Activated CD4-positive, alpha-beta T cell treated with anti-CD3 and anti-CD28 coated beads, Interleukin-2, amount 50 U/mL, for 1 hour (primary cell): Measurements from ENCODE around the gene ROBO1.

Experiments used
- DNase-seq: peaks from one replicate; pipeline ENCODE4 v3.0.0-alpha.2; 2020

Gene ROBO1

DNA sequence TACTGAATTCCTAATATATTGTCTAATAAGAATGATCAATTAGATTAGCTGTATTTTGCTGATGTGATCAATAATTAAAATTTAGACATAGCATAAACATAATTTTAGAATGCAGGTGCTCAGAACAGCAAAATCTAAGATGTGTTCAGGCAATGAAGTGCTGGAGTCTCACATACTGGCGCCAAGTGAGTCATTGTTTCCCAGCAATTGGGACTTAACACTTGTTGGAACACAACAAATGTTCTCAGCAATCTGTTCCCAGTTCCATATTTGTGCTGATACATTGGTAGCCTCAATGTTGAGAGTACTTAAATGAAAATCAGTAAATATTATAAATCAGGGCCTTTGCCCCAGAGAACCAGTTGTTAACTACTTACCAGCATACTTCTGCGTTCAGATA, 619.0 kb downstream of the ROBO1 start:
- no peak for DNase-seq

DNA sequence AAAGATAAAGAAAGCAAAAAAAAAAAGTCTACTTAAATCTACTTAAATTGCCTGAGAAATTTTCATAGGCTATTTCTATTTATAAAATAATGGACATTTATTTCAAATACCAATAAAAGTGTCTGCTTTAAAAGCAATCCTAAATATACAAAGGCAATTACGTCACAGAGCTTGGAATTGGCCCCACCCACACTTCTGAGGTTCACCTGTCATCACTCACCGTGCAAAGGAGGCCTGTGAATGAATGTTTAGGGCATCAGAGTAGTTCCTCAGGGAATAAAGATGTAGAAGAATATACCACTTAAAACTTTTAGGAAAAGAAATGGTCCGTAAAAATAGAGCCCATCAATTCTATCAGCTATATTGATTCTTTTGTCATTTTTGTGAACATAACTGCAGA, 621.8 kb downstream of the ROBO1 start:
- no peak for DNase-seq

DNA sequence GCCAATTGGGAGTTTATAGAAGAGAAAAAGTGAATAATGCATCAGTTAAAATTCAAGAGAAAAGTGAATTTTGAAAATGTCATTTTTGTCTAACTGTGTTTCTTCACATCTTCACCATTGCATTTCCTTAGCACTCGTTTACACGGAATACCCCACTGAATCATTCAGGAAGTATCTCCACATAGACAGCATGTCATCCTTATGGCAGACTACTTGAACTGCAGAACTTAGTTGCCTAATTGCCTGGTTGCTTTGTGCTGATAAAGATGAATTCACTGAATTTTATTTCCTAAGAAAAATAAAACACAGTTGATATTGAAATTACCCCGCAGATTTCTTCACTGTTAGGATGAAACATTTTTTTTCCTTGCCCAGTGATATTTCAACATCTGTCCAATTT, 627.1 kb downstream of the ROBO1 start:
- DNase-seq: no peak

DNA sequence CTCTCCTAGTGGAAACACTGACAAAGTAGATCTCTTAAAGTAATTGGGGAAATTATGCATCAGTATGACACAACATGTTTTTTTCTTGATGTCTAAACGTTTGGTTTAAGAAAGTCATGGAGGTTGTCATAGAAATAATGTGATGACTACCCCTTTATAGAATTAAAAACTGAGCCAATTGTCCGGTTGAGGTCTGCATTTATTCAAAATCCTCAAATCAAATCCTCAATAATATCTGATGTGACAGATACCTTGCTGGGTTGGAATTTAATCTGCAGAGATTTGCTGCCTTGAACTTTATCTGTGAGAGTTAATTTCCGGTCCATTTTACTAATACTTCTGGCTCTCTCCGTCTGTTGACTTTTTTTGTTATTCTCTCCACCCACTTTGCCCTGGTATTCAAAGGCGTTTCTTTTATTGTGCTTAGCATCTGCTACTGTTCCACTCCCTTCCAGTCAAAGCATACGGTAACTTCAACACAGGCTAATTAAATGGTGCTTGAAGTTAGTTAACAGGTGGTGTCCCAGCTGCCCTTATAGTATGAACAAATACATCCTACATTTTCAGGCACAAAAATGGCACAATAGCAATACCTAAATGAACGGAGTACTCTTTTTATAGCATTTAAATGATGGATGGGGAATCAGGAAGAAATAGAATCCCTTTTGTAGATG, 628.3 kb downstream of the ROBO1 start:
- DNase-seq: no peak

DNA sequence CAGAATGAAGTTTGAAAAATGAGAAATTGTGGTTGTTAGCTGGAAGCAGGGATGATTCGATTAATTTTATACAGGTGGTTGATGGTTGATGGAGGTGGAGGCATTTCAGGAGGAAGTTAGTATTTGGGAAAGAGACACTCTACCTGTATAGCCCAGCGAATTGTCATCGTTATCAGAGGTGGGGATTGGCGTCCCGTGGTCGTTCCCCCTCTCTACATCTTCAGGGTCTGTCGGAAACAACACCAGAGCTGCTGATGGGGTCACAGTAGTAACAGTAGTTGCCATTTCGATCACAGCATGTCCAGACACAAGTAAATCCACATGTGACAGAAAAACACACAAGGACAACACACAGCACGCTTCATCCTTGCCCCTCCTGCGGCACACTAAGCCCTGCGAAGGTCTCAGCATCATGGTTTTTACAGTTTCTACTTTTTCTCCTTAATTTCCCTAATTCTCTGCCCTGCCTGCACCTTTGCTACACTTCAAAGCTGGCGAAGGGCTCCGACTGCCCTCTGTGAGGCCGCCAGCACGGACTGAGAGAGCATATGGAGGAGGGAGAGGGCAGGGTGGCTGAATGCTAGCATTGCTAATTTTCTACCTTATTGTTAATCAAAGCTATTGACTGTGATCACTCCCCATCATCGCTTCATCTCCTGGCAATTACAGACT, 642.3 kb downstream of the ROBO1 start:
- DNase-seq: no peak

DNA sequence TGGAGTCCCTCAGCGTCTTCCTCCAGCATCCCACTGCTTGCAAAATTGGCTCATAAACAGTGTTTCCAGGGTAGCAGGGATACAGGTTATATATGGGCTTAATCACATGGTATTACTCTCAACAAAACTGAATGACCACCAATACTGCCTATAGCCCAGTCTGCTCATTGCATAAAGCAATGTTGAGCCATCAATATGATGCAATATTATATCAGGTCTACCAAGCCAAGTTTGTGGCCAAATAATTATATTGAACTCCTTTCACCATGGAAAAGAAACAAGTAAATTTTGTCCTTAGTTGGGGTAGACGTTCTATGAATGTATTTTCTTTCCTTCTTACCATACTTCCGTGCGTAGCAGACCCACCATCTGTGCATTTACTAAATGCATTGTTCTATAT, 652.3 kb downstream of the ROBO1 start:
- no peak for DNase-seq

DNA sequence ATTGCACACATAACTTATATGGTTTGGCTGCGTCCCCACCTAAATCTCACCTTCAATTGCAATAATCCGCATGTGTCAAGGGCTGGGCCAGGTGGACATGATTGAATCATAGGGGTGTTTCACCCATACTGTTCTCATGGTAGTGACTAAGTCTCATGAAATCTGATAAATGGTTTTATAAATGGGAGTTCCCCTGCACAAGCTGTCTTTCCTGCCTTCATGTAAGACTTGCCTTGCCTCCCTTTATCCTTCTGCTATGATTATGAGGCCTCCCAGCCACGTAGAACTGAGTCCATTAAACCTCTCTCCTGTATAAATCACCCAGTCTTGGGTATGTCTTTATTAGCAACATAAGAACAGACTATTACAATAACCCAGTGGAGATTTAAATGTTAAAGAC, 653.9 kb downstream of the ROBO1 start:
- no peak for DNase-seq

DNA sequence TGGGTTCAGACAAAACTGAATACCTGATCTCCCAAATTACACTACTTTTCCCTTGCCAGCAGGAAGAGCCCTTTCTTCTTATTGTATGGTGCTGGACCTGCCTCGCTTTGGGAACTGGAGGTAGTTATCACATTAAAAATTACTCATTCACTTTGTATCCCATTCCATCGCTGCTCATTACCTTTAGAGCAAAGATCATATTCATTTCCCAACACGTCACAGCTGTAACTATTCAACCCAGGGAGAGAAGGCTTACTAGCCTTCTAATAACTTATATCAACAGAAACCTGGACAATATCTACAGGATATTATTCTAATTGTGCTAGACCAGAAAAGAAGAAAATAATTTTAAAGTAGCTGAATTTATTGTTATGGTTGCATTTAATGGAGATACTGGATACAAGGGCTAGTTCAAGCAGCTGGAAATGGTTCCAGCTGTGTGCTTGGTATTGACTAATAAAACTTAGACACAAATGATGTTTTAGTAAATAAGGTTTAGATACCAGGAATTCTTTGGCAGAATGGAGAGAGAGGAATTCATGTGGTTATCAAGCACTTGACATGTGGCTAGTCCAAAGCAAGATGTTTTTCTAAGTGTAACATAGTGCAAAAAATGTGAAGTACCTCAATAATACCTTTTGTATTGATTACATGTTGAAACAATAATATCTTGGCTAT, 656.3 kb downstream of the ROBO1 start:
- DNase-seq: no peak

DNA sequence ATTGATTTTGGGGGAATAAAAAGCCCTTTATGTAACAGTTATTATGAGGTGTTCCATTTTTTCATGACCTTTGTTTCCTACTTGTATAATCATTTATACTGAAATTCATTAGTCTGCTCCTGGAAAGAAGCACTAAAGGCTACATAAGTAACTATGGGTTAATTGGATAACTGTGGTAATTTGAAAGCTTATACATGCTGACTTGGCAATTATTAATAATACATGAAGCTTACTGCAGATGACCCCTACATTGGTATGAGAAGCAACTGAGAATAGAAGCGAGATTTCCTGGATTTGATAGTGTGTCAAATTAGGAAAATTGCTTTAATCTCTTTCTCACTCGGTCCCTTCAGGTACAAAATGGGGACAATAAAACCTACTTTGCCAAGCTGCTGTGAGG, 658.0 kb downstream of the ROBO1 start:
- DNase-seq: no peak

DNA sequence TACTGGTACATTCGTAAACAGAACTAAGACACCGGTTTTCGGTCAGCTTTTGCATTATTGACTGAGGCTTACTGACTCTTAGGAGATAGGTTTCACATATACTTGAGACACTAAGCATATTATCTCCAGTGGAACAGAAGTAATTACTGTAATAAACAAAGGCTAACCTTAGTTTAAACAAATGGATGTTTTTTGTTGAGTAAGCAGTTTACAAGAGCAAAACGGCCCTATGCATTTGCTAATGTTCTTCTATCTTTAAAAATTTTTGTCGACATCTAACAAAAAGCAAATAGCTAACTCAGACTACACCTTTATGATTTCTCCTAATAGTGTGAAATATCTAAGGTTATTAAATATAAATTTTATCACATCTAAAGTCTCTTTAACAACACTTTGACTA, 664.5 kb downstream of the ROBO1 start:
- no peak for DNase-seq

DNA sequence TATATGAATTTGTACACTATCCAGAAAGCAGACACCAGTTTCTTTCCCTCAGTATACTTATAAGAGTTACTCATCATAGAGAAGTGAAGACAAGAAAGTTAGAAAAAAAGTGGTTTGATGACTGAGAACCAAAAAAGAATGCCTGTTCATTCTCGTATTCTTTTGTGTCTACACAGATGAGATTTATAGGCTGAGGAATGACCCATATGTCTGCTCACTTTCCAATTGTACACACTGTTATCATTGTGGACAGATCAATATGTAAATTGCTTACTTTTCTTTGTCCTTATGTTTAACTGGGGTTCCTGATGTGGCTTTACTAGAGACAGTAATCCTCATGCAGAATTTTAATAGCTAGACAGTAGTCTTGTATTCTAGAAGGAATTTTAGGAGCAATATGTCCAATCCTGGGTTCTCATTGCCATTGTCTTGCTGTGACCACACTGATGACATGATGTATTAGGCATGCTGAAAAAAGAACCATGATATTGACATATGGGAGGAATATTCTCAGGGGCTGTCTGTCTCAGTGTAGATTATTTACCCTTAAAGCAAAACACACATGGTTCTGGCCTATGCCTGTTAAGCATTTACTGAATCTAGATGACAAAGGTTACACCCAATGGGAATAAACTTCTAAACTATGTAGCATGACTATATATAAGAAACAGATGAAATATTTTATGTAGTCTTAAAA, 669.7 kb downstream of the ROBO1 start:
- DNase-seq: no peak

DNA sequence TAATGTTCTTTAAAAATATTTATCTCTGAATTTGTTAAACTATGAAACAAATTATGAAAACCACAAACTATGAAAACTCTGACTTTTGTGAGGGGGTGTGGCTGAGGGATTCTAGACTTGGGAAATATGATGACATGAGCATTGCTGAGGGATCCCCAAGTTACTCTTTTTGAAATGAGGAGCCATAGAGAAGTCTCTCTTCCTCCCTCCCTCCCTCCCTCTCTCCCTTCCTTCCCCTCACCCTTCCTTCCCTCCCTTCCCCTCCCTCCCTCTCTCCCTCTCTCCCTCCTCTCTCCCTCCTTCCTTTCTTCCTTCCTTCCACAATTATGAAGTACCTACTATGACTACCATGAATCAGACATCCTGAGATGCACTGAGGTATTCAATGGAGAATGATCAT, 673.1 kb downstream of the ROBO1 start:
- DNase-seq: no peak

DNA sequence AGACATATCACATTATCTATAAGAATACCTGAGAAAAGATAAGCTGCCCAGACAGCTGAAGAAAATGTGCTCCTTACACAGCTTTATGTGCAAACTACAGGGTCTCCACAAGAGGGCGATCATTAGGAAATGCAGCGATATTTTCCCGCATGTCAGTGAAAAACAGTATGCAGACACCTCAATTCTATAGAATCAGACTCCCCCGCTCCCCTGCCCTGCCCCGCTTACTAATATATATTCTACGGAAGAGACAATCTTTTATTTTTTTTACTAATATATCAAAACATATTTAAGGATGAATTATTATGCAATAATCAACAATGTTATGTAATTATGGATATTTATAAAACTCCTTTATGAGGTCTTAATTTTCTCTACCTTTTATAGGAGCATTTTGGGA, 681.3 kb downstream of the ROBO1 start:
- DNase-seq: no peak

DNA sequence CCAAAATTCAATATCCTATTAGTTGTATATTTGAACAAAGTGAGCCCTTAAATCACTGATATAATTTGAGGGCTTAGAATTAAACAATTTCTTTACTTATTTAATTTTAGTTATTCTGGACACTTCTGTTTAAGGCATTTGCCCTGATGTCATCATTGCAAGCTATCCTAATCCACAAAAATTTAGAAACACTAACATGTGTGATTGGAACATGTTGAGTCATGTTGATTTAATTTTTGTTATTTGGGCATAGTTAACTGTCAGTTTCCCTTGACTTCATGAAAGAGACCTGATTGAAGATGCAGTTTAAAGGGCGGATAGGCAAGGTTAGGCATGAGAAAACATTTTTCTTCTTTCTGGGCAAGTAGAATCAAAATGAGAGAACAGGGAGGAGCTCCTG, 682.6 kb downstream of the ROBO1 start:
- no peak for DNase-seq

DNA sequence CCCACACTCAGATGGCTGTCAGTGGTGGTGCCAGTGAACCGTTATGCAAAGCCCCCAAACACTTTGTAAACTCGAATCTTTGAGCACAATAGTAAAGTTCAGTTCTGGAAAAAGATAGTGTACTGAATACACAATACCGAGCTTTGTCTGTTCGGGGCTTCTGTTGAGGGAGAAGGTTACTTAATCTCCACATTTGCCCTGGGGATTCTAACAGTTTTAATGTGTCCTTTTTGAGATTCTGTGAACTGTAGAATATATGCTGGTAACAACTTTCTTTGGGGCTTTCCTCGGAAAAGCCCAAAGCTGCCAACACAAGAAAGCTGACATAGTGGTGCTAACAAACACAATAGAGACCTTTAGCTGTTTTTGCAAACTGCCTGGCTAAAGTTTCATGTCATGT, 686.5 kb downstream of the ROBO1 start:
- DNase-seq: no peak

DNA sequence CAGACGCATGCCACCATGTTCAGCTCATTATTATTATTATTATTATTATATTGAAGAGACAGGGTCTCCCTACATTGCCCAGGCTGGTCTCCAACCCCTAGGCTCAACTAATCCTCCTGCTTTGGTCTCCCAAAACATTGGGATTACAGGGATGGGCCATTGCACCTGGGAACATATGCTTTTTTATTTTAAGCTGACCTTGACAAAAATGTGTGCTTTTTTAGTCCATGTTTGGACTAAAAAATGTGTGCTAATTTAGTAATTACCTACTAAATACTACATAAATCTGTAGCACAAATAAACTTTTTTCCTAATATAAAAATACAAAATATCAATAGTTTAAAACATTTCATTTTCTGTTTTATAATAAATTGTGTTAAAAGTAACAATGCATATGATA, 693.2 kb downstream of the ROBO1 start:
- DNase-seq: no peak

DNA sequence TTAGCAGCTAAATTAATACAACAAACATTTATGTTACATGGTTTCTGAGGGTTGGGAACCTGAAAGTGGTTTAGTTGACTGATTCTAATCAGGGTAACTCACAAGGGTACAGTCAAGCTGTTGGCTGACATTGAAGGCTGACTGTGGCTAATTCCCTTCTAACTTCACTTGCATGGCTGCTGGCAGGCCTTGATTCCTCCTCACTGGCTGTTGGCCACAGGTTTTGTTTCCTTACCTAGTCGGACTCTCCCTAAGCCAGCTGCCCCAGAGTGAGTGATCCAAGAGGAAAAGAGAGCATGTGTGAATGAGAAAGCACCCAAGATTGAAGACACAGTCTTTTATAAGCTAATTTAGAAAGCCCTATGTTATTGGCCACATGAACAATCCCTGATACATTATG, 700.1 kb downstream of the ROBO1 start:
- DNase-seq: no peak

DNA sequence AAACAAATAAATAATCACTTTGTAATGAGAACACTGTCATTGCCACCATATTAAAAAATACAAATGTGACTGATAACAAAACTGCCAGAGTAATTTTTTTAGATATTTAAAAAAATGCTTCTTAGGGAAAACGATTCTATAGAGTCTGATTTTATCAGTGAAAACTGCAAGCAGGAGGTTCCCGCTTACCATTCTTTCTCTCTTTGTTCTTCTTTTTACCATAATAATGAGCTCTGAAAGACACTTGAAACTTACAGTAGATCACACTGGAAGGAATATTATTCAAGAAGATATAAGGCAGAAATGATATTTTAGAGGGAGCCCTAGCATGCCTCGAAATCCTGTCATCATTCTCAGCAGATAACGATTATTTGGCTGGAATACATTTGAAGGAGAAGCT, 701.3 kb downstream of the ROBO1 start:
- no peak for DNase-seq

DNA sequence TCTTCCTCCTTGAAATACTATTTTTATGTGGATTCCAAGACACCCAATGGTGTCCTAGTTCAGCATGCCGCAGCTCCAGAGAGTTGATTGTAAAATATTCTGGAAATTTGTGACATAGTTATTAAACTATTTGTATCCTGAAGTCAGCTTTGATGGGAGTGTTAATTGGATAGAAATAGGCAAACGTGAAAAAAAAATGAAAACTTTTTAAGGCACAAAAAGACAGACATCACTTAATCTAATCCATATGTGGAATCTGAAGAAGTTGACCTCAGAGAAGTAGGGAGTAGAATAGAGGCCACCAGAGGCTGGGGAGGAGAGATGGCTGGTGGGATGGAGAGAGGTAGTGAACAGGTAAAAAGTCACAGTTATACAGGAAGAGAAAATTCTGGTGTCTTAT, 704.2 kb downstream of the ROBO1 start:
- no peak for DNase-seq

DNA sequence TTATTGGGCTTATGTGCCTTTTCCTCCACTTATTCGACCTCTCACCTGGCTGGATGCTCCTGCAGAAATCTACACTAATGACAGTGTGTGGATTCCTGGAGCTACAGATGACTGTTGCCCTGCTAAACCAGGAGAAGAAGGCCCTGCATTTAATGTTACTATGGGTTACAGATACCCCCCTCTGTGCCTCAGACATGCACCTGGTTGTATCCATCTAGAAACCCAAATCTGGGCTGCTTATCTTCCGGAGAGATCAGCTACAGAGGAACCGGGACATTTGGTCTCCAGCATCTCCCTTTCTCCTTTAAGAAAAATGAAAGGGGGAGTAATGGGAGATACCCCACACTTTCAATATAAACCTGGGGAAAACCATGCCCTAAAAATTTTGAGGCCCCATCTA, 710.0 kb downstream of the ROBO1 start:
- no peak for DNase-seq

DNA sequence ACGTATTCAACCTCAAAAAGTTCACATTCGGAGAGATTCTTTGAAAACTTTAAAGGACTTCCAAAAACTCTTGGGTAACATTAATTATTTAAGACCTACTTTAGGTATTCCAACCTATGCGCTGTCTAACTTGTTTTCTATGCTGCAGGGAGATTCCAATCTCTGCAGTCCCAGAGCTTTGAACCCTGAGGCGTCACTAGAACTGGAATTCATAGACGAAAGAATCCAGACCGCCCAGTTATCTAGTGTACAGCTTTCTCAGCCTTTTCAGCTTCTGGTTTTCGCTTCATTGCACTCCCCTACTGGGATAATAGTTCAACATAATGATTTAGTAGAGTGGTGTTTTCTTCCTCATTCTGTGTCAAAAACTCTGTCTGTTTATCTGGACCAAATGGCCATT, 711.3 kb downstream of the ROBO1 start:
- no peak for DNase-seq

DNA sequence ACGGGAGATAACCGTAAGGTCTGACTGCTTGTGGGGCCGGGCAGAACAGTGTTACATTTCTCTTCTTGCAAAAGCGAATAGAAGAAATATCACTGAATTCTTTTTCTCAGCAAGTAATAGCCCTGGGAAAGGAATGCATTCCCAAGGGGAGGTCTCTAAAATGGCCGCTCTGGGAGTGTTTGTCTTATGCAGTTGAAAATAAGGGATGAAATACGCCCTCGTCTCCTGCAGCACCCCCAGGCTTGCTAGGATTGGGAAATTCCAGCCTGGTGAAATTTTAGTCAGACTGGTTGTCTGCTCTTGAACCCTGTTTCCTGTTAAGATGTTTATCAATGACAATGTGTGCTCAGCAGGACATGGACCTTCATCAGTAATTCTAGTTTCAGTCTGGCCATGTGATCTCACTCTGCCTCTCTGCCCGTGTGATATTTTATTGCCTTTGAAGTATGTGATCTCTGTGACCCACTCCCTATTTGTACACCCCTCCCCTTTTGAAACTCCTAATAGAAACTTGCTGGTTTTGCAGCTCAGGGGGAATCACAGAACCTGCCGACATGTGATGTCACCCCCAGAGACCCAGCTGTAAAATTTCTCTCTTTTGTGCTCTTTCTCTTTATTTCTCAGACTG, 715.6 kb downstream of the ROBO1 start:
- no peak for DNase-seq

DNA sequence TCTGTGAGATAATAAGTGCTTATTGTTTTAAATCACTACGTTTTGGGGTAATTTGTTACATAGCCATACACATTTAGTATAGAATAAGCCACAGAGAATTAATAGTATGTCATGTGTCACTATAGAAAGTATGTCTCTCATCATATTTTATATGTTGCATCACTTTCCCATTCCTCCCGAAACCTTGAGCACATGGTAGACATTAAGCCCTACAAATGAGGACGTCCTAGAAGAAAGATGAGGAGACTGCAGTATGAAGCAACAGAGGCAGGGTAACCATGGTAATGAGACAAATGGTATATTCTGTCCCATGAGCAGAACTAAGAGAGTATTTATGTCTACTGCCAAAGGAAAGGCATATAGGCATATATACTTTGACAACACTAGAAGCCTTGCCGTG, 720.2 kb downstream of the ROBO1 start:
- no peak for DNase-seq

DNA sequence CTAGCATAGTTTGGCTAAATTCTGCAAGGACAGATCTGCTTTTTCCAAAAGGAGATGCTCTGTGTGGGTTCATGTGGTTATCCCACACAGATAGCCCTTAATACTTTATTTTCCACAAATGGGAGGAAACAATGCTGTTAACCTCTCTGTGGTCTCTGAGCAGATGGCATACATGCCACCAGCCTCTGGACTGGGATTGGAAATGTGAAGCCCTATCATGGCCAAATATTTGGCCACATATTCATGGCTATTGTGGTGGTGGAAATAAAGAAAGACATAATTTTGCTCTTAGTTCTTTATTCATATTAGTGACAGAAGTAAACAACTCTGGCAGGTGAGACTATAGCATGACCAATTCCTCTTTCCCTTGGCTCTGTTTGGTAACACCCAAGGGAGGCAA, 726.2 kb downstream of the ROBO1 start:
- no peak for DNase-seq
